ES-I3 (cell line): ENCODE results near the gene SIAH2.
"Not testable (repeated sequence)": the region's sequence is repeated elsewhere in the genome, so short reads cannot be mapped to it uniquely, and the experiment has no call there.

Experiments
- H3K36me3 ChIP-seq: 2 replicates; pipeline ENCODE4 v1.6.1; 2013; ENCODE audit warnings: mild to moderate bottlenecking, low read length, control low read depth, moderate library complexity; ENCODE audit not compliant: insufficient read depth
- H3K4me1 ChIP-seq: 2 replicates; pipeline ENCODE4 v1.6.1; 2013; ENCODE audit warnings: mild to moderate bottlenecking, control low read depth, low read length; ENCODE audit not compliant: insufficient read depth
- H3K9ac ChIP-seq: 2 replicates; pipeline ENCODE4 v1.6.1; 2013; ENCODE audit warnings: low read depth, mild to moderate bottlenecking, low read length, moderate library complexity
- H3K9me3 ChIP-seq: 2 replicates; pipeline ENCODE4 v1.6.1; 2013; ENCODE audit warnings: mild to moderate bottlenecking, low read length, moderate library complexity; ENCODE audit not compliant: control insufficient read depth, insufficient read depth

SIAH2 gene

GRCh38 chr3:150763122-150763840 lies at the start of gene SIAH2:
Gene SIAH2 (minus strand): TSS chr3:150763169. CDS start chr3:150762849, 320 bp downstream.
- Histone ChIP-seq H3K9me3 (no peaks in the 10 kb centered on the region), H3K36me3 (no peaks in the 10 kb centered on the region), H3K4me1 (peaks cover 18% of the 10 kb centered on the region), H3K9ac (peak within 1 kb of the TSS; percentile 79)

GRCh38 chr3:150811984-150812383 lies 49.0 kb upstream of the SIAH2 start:
- Histone ChIP-seq H3K36me3 (no peaks in the 10 kb centered on the region), H3K9me3 (no peaks in the 10 kb centered on the region), H3K9ac (no peak overlapping the region), H3K4me1 (peaks cover 2% of the 10 kb centered on the region; the same call in 1 of the 2 replicates)

GRCh38 chr3:150810641-150811040 lies 47.7 kb upstream of the SIAH2 start:
- Histone ChIP-seq H3K9me3 (no peaks in the 10 kb centered on the region), H3K36me3 (no peaks in the 10 kb centered on the region), H3K9ac (no peak overlapping the region), H3K4me1 (peaks cover 11% of the 10 kb centered on the region)

- Histone ChIP-seq H3K4me1 (peaks cover 22% of the 10 kb centered on the region), H3K36me3 (no peaks in the 10 kb centered on the region), H3K9me3 (no peaks in the 10 kb centered on the region), H3K9ac (no peak overlapping the region)
These were observed 43.3 kb upstream of the SIAH2 start for GRCh38 chr3:150806185-150806835.

GRCh38 chr3:150805354-150805753 lies 42.4 kb upstream of the SIAH2 start:
- Histone ChIP-seq H3K9me3 (no peaks in the 10 kb centered on the region), H3K9ac (no peak overlapping the region), H3K36me3 (no peaks in the 10 kb centered on the region), H3K4me1 (peaks cover 22% of the 10 kb centered on the region)

GRCh38 chr3:150803440-150803985 lies 40.5 kb upstream of the SIAH2 start:
- Histone ChIP-seq H3K9me3 (no peaks in the 10 kb centered on the region), H3K4me1 (peaks cover 22% of the 10 kb centered on the region), H3K36me3 (no peaks in the 10 kb centered on the region), H3K9ac (no peak overlapping the region)

- no peaks in the 10 kb centered on the region for H3K36me3 ChIP-seq
- no peaks in the 10 kb centered on the region for H3K9me3 ChIP-seq
These were observed 37.8 kb upstream of the SIAH2 start for GRCh38 chr3:150800722-150801121.

GRCh38 chr3:150798122-150798618 lies 35.2 kb upstream of the SIAH2 start:
- H3K9ac ChIP-seq = no peak overlapping the region

More at GRCh38 chr3:150800722-150801121, 37.8 kb upstream of the SIAH2 start:
- peaks cover 18% of the 10 kb centered on the region for H3K4me1 ChIP-seq
- no peak overlapping the region for H3K9ac ChIP-seq

GRCh38 chr3:150797155-150797554 lies 34.2 kb upstream of the SIAH2 start:
- no peak overlapping the region for H3K9ac ChIP-seq
- H3K36me3 ChIP-seq = no peaks in the 10 kb centered on the region
- no peaks in the 10 kb centered on the region for H3K9me3 ChIP-seq
- H3K4me1 ChIP-seq = peaks cover 7% of the 10 kb centered on the region; the same call in 1 of the 2 replicates

More at GRCh38 chr3:150798122-150798618, 35.2 kb upstream of the SIAH2 start:
- peaks cover 7% of the 10 kb centered on the region; the same call in 1 of the 2 replicates for H3K4me1 ChIP-seq
- H3K36me3 ChIP-seq = no peaks in the 10 kb centered on the region
- no peaks in the 10 kb centered on the region for H3K9me3 ChIP-seq

- not testable (repeated sequence) for H3K9ac ChIP-seq, H3K9me3 ChIP-seq, H3K4me1 ChIP-seq, H3K36me3 ChIP-seq
These were observed 33.6 kb upstream of the SIAH2 start for GRCh38 chr3:150796527-150796926.

GRCh38 chr3:150793641-150794040 lies 30.7 kb upstream of the SIAH2 start:
- no peaks in the 10 kb centered on the region for H3K36me3 ChIP-seq
- H3K9ac ChIP-seq = no peak overlapping the region
- H3K4me1 ChIP-seq = peaks cover 7% of the 10 kb centered on the region; the same call in 1 of the 2 replicates
- H3K9me3 ChIP-seq = no peaks in the 10 kb centered on the region

GRCh38 chr3:150790629-150791028 lies 27.7 kb upstream of the SIAH2 start:
- Histone ChIP-seq H3K9ac (no peak overlapping the region), H3K36me3 (no peaks in the 10 kb centered on the region), H3K4me1 (no peaks in the 10 kb centered on the region), H3K9me3 (no peaks in the 10 kb centered on the region)

- H3K4me1 ChIP-seq = no peaks in the 10 kb centered on the region
- H3K9ac ChIP-seq = no peak overlapping the region
- no peaks in the 10 kb centered on the region for H3K9me3 ChIP-seq
- no peaks in the 10 kb centered on the region for H3K36me3 ChIP-seq
These were observed 26.5 kb upstream of the SIAH2 start for GRCh38 chr3:150789451-150789850.

- Histone ChIP-seq H3K9me3 (no peaks in the 10 kb centered on the region), H3K9ac (no peak overlapping the region), H3K36me3 (no peaks in the 10 kb centered on the region), H3K4me1 (no peaks in the 10 kb centered on the region)
These were observed 24.9 kb upstream of the SIAH2 start for GRCh38 chr3:150787741-150788370.
